Sciatic nerve (tissue), 1 donor: ENCODE measurements around the gene LRGUK. TPM values are rescaled to one million over a fixed set of nuclear protein-coding genes. Genes with fewer than 3 reads are reported as not detected.

ENCODE experiments used
- total RNA-seq: library from RNA; stranded (reverse); fragmentation: NEBNext Ultra II Directional; extraction: Animal tissue kit (Norgen Biotek cat#: 25700); gene quantifications from one replicate; pipeline ENCODE4 v1.2.1, GENCODE V29; 2021
- donor health status: DM: no; HTN: no; CAD: no.

The LRGUK gene
- total RNA-seq, 1 donor from 2014 or later, result 0.76 TPM

Other genes with a start within 250 kb of the LRGUK start
- 14.1 TPM for gene SLC35B4, start 189.6 kb downstream of the LRGUK start, total RNA-seq